ENCODE measurements around the gene PDIA5.

DNA sequence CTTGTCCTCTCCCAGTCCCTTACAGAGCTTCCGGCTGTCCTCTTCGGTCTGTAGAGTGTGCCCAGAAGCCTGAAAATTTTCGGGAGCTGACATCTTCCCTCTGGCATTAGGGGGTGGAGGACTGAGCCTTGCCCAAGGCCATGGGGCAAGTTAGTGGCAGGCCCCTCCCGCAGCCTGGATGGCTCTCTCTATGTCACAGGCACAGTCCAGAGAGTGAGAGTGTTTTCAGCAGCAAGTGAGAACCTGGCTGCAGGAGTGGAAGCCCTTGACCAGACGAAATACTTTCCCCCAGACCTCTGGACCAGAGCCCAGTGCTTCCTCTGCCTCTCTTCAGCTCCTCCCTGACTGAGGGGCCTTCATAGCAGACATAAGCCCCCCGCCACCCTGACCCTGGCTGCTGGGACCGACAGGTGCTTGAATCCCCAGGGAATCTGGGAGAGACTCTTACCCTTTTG, 84.5 kb downstream of the PDIA5 start:
- TF ChIP-seq, protein P1, sequence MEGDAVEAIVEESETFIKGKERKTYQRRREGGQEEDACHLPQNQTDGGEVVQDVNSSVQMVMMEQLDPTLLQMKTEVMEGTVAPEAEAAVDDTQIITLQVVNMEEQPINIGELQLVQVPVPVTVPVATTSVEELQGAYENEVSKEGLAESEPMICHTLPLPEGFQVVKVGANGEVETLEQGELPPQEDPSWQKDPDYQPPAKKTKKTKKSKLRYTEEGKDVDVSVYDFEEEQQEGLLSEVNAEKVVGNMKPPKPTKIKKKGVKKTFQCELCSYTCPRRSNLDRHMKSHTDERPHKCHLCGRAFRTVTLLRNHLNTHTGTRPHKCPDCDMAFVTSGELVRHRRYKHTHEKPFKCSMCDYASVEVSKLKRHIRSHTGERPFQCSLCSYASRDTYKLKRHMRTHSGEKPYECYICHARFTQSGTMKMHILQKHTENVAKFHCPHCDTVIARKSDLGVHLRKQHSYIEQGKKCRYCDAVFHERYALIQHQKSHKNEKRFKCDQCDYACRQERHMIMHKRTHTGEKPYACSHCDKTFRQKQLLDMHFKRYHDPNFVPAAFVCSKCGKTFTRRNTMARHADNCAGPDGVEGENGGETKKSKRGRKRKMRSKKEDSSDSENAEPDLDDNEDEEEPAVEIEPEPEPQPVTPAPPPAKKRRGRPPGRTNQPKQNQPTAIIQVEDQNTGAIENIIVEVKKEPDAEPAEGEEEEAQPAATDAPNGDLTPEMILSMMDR (conservative IDR thresholded peaks at IDR 0.05; ENCODE audit: low read length): no peak
- no peak for TF ChIP-seq EZH2phosphoT487 (IDR thresholded peaks at IDR 0.05; ENCODE audit: borderline replicate concordance)

Measured in Loucy (cell line).